GM21447 (cell line): ENCODE results near the gene GALT.

Source experiments
- ATAC-seq: cut with Tn5 transposase; IDR thresholded peaks from one replicate; pipeline ENCODE4 v1.9.1; 2021; ENCODE audit not compliant: unreplicated experiment

GALT gene

DNA sequence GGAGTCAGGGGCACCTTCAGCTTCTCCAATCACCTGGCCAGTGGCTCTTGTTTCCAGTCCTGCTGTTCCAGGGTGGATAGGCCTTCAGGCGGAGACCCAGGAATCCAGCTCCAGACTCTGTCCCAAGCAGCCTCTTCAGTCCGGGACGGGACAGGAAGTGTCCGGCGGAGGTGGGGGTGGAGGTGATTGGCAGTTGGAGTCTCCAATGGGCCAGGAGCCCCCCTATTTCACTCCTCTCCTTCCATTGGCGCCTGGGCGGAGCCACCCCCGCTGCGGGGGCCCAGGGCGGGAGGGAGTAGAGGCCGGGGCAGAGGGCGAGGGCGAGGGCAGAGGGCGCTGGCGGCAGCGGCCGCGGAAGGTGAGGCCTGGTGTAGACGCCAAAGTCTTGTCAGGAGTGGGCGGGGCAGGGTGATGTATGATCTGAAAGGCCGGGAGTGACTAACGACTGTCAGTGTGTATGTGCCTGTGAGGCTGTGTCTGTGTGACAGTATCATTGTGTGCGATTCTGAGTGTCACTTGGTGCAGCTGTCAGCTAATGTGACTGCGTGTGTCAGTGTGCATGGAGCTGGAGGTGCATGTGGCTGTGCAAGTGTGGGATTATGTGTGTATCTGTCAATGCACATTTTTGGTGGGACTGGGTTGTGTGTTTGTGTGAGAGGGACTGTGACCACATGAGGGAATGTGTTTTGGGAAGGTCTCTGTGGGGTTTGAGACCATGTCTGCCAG, 5.6 kb downstream of the GALT start, which contains the start of gene IL11RA:
IL11RA (plus strand) TSS at position 310 of the 726 bp plus-strand sequence. CDS start 3,033 bp downstream, outside the sequence.
- ATAC-seq: no peak

GRCh38 chr9:34652602-34653000, 6.1 kb downstream of the GALT start:
- no peak for ATAC-seq

DNA sequence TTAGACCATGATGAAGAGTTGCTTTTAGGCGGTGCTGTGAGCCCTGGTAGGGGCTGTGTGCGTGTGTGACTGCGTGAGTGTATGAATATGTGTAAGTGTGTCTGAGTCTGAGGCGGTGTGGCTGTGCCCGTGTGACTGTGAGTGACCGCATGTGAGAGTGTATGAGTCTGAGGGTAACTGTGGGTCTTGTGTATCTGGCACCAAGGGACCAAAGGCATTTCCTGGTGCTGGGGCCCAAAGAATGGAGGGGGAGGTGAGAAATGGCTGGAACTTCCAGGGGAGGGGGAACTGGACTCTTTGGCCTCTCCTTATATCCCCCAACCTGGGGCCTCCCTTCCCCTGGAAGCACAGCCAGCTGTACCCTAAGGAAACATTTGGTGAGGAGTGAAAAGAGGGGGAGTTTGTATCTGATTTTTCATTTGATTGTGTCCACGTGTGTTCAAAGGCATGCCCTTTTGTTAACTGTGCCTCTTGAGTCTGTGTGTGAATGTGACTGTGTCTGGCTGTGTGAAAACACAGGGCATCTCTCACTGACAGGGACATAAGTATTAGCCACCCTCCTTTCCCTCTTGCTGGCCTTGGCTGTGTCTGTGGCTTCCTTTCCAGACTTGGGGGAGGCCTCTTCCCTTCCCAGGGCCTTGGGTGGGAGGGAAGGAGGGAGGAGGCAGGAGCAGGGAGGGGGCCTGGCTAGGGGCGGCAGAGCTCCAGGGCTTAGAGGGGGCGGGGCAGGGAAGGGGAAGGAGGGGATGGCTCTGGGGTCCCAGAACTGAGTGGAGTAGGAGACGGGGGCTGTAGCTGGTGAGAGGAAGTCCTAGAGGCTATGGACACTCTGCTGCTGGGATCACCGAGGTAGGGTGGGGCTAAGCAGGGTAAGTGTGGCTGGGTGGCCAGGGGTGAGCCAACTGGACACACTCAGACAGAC, 6.9 kb downstream of the GALT start:
- no peak for ATAC-seq

DNA sequence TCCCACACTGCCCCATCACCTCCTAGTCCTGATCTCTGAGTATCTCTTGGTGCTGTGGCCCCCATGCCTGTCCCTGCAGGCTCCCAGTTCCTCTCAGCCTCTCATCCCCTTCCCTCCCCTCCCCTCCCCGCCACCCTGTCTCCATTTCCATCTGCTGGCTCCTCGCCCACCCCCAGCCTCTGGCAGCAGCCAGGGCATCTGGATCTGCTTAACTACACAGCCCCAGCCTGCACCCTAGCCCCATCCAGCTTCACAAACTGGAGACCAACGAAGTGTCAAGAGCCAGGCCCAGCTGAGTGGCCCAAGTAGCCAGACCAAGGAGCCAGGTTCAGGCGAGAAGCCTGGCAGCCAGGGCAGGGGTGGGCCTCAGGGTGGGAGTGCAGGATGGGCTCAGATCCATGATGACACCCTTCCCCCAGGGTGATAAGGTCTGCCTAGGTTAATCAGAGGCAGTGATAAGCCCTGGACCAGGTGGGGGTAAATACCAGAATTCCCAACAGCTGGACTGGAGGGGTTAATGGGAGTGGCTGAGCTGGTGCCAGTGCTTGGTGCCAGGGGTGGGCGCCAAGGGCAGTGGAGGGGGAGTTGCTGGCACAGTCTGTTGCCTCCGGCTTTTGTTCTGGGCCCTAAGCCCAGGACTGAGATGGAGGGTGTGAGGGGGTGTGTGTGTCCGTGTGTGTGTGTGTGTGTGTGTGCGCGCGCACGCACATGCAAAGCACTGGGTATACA, 8.0 kb downstream of the GALT start:
- no peak for ATAC-seq

GRCh38 chr9:34655394-34655793, 8.9 kb downstream of the GALT start:
- ATAC-seq: no peak

DNA sequence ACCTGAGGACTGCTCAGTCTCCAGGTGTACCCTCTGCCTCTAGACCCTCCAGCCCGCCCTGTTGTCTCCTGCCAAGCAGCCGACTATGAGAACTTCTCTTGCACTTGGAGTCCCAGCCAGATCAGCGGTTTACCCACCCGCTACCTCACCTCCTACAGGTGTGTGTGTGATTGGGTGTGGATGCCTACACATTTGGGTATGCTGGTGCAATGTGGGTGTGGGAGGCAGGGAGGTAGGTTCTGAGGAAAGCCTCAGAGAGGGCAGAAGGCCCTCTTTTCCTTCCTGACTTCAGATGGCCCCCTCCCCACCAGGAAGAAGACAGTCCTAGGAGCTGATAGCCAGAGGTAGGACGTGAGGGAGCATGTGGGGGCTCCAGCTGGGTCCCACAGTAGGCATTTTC, 10.5 kb downstream of the GALT start:
- ATAC-seq: no peak

- no peak for ATAC-seq
Measured at GRCh38 chr9:34658461-34658860, 12.0 kb downstream of the GALT start.

GRCh38 chr9:34659592-34660253, 13.2 kb downstream of the GALT start:
- no peak for ATAC-seq

DNA sequence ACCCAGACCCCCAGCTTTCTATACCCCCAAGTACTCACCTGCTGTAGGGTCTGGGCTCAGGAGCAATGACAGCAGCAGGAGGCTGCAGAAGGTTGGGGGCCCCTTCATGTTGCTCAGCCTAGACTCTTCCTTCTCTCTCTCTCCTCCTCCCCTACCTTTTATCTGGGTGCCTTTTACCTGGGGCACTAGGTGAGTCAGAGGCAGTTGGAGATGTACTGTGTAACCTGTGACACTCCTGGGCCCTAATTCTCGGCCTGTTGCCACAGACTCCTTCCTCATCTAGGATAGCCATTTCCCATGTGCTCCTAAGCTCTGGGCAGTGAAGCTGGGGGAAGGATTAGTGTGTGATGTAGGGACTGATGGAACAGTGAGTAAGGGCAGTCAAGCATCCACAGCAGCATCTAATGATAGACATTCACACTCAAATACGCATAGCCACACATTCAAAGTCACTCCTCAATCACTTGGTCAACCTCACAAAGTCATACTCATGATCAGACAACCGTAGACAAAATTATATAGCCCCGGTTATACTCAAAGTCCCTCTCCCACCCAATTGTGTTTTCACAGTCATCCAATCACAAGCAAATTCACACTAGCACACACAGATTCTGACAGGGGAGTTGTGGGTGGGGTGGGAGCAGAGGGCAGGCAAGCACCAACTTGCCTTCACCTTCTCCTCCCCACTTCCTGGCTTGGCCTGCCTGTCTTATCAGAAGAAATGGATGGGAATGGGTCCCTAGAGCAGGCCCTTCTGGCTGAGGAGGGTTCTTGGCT, 16.2 kb downstream of the GALT start, which contains the start of gene CCL27:
CCL27 (minus strand) TSS at position 132 of the 777 bp plus-strand sequence; CDS start at position 108, 24 bp downstream.
- ATAC-seq: no peak

DNA sequence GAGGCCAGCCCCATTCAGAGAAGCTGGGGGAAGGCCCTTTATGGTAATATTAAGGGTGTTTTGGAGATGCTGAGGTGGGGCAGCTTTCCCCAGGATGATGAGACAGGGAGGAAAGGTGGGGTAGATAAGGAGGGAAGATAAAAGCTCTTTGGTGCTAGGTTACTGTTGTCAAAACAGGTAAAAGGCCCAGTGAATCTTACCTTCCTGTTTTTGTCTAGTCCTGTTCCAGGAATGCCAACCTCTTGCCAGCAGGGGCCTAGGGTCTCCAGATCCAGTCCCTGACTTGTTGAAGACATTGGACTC, 16.8 kb downstream of the GALT start:
- no peak for ATAC-seq

DNA sequence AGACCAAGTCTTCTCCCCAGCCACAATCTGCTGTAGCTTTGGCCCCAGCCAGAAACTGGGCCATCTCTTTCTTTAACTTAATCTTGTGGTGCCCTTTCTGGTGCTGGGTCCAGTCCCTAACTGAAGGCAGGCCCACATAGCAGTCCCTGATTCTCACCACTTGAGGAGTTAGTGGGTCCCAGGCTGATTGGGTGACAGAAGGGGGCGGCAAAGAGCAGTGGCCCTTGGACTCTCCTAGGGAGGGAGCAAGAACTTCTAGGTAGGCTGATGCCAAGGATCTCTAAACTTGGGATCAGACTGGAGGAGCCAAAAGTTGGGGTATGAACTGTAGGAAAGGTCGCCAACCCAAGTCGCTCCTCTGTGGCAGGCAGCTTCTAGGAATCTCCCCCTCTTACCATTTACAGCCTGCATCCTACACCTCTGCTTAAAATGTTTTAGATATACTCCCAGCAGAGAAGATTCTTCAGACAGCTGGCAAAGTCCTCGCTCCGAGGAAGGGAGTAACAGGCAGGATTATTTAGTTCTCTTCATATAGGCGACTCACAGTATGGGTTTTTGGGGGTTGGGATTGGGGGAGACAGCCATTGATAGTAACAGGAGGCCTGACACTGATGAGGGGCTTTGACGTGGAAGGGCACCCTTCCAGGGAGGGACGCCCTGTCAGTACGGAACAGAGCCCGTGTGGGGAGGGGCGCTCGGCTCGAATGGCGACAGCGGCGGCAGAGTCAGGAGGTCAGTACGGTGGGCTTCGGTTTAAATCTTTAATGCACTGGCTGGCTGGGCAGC, 18.0 kb downstream of the GALT start:
- peak; percentile 56 for ATAC-seq

DNA sequence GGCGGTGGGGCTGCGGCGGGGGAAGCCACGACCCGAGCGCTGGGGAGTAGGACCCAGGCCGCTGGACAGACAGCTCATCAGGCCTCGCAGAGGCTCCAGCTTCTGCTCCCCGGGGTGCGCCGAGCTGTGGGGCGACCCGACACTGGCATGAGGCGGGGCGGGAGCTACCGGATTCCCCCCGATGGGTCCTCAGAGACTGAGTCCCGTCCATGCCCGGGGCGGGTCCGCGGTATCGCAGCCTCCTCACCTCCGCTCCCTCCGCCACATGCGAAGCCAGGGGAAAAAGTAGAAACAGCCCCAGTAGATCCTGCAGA, 18.5 kb downstream of the GALT start:
- peak; percentile 14 for ATAC-seq

DNA sequence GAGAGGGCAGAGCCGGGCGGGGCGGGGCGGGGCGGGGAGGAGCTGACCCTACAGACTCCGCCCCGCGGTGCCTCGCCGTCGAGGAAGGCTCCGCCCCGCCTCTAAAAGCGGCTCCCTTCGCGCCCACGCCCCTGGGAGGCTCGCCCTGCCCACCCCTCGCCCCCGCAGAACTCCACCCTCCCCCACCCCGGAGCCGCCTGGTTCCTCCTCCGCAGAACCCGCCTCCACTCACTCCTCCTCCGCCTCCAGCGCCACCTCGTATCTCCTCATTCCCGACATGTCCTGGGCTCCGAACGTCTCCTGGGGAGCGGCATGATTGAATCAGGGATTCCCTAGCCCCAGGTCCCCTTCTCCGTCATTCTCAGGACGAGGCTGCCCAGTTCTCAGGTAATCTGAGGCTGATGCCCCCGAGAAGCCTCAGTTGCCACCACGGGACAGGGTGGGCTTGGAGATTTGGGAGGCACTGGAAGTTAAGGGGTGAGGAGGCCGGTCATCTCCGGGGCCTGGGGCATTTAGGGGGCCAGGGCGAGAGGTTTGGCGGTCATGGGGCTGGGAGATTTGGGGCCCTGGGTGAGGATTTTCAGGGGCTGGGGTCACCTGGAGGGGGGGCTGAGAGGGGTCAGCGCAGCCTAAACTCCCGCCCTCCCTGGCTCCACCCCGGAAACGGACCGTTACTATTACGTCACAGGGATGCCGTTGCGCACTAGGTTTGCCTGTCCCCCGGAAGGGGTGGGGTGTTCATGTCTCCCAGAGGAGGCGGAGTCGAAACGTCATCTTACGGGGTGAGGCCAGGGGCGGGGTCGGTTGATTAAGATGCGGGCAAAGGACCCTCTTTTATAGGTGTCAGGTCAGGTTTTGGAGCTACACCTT, 19.1 kb downstream of the GALT start:
- peak; percentile 68 for ATAC-seq

DNA sequence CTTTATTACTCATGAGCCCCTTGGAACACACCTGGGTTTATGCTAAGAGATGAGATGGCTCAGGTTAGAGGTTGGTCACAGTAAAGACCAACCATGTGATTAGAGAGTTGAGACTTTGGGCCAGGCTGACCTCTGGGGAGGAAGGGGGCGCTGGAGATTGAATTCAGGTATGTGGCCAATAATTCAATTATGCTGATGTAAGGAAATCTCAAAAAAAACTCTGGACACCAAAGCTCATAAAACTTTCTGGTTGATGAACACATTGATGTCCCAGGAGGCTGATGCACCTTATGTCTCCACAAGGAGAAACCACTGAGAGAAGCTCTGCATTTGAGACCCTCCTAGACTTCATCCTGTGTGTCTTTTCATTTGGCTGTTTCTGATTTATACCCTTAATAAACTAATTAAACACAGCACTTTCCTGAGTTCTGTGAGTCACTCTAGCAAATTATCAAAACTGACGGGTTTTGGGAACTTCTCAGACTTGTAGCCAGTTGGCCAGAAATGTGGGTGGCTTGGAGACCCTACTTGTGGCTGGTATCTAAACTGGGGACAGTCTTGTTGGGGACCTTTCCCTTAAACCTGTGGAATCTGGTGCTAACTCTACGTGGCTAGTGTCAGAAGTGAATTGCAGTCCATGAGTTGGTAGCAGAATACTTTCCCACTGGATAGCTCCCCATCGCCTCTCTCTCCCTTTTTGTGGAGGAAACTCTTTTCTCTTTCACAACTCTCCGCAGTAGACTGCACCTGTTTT, 23.5 kb downstream of the GALT start:
- no peak for ATAC-seq

- no peak for ATAC-seq
Measured at GRCh38 chr9:34671307-34671706, 24.8 kb downstream of the GALT start.

DNA sequence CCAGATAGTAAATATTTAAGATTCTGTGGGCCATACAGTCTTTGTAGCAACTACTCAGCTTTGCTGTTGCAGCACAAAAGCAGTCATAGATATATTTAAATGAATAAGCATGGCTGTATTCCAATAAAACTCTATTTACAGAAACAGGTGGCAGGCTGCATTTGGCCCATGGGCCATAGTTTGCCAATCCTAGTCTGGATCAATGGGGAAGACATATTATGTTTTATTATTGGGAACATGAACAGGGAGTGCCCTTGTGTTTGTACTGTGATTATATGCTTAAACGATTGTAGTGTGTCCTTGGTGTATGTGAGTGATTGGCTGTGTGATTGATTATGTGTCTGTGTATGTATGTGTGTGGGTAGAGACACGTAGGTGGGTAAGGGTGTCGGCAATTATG, 28.0 kb downstream of the GALT start:
- ATAC-seq: no peak

- ATAC-seq: no peak
Measured at GRCh38 chr9:34675048-34675714, 28.7 kb downstream of the GALT start.
